Measurements from ENCODE around the gene PRKCB. TPM values are rescaled to one million over a fixed set of nuclear protein-coding genes. Genes with fewer than 3 reads are reported as not detected.

Gene PRKCB
- polyA plus RNA-seq, 2 of the 4 experiments (the other 2 are of a cell fraction) = 0.09 to 0.22 TPM

DNA sequence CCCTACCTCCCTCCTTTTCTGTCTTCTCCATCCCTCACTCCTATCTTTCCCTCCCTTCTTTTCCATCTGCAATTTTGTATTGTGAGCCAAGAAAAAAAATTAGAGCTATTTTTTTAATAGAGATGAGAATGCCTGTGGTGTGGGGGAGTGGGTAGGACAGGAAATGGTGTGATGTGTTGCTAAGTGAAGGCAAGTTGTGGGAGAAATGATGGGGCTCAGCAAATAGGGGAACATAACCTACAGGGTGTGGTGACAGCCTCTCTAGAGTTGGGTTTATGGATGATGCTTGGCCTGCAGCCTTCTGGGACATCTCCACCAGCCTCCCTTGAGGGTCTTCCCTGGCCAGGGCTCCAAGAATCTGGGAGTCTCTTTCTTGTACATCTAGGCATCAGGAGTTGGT lies 257.3 kb downstream of the PRKCB start:
- no peak for TF ChIP-seq CBX2 (IDR thresholded peaks at IDR 0.05; ENCODE audit: borderline replicate concordance, low read depth)
- TF ChIP-seq BHLHE40 (IDR thresholded peaks at IDR 0.05; ENCODE audit: low read depth, low read length) = no peak
- TF ChIP-seq ZFP36 (IDR thresholded peaks at IDR 0.05; ENCODE audit: borderline replicate concordance, partially characterized antibody) = no peak
- no peak for TF ChIP-seq MAFK (IDR thresholded peaks at IDR 0.05; ENCODE audit: partially characterized antibody)
- no peak for TF ChIP-seq MYC (IDR thresholded peaks at IDR 0.05; ENCODE audit: borderline replicate concordance, low read length)
- TF ChIP-seq ZSCAN20 (CRISPR knock-in tag; IDR thresholded peaks at IDR 0.05) = no peak
- no peak for TF ChIP-seq HOXB5 (CRISPR knock-in tag; IDR thresholded peaks at IDR 0.05)
- no peak for TF ChIP-seq JUNB (IDR thresholded peaks at IDR 0.05)
- no peak for TF ChIP-seq MAZ (IDR thresholded peaks at IDR 0.05; ENCODE audit: borderline replicate concordance, low read depth, low read length)
- TF ChIP-seq, protein P1, sequence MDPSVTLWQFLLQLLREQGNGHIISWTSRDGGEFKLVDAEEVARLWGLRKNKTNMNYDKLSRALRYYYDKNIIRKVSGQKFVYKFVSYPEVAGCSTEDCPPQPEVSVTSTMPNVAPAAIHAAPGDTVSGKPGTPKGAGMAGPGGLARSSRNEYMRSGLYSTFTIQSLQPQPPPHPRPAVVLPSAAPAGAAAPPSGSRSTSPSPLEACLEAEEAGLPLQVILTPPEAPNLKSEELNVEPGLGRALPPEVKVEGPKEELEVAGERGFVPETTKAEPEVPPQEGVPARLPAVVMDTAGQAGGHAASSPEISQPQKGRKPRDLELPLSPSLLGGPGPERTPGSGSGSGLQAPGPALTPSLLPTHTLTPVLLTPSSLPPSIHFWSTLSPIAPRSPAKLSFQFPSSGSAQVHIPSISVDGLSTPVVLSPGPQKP (IDR thresholded peaks at IDR 0.05; ENCODE audit: low read depth, low read length) = no peak
- TF ChIP-seq, protein P2, sequence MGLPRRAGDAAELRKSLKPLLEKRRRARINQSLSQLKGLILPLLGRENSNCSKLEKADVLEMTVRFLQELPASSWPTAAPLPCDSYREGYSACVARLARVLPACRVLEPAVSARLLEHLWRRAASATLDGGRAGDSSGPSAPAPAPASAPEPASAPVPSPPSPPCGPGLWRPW (IDR thresholded peaks at IDR 0.05) = no peak
- no peak for TF ChIP-seq SMC3 (IDR thresholded peaks at IDR 0.05)
- TF ChIP-seq, protein P3, sequence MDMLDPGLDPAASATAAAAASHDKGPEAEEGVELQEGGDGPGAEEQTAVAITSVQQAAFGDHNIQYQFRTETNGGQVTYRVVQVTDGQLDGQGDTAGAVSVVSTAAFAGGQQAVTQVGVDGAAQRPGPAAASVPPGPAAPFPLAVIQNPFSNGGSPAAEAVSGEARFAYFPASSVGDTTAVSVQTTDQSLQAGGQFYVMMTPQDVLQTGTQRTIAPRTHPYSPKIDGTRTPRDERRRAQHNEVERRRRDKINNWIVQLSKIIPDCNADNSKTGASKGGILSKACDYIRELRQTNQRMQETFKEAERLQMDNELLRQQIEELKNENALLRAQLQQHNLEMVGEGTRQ (IDR thresholded peaks at IDR 0.05) = no peak
- TF ChIP-seq, protein P4, sequence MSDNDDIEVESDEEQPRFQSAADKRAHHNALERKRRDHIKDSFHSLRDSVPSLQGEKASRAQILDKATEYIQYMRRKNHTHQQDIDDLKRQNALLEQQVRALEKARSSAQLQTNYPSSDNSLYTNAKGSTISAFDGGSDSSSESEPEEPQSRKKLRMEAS (IDR thresholded peaks at IDR 0.05) = no peak
- no peak for TF ChIP-seq CHD2 (IDR thresholded peaks at IDR 0.05; ENCODE audit: low read length, partially characterized antibody)
- no peak for ATAC-seq
- ChIA-PET POLR2A (no interaction called here), CTCF (interaction anchor here (1.3 kb wide), 1 partner anchor 51 kb away, joined by 3 read pairs; no protein-coding TSS in a partner anchor)
- no peak for DNase-seq (ENCODE audit: low read depth in 1 of 2, low spot score in 1 of 2)
- Histone ChIP-seq H3K27ac (no peak overlapping the region), H3K4me2 (no peak overlapping the region), H3K4me3 (no peak overlapping the region), H3K9me3 (0 out of 3 replicates have a peak, but pooled peaks cover 8% of the 10 kb centered on the region), H3K4me1 (no peaks in the 10 kb centered on the region)
- FAIRE-seq = no peak

DNA sequence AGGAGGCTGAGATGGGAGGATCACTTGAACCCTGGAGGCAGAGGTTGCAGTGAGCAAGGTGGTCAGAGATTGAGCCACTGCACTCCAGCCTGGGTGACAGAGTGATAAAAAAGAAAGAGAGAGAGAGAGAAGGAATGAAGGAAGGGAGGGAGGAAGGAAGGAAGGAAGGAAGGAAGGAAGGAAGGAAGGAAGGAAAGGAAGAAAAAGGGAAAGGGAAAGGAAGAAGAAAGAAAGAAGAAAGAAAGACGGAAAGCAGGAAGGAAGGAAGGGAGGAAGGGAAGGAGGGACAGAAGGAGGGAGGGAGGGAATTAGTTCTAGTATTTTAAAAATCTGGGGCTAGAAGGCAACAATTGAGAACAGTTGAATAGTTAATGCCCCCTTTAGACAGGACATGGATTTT lies 258.9 kb downstream of the PRKCB start:
- no peak for DNase-seq (ENCODE audit: low read depth in 1 of 2, low spot score in 1 of 2)
- no peak for ATAC-seq
- H3K27ac ChIP-seq = no peak overlapping the region
- TF ChIP-seq MYC (IDR thresholded peaks at IDR 0.05; ENCODE audit: borderline replicate concordance, low read length) (no peak), FOSL2 (IDR thresholded peaks at IDR 0.05) (no peak), FOSL2 (CRISPR knock-in tag; IDR thresholded peaks at IDR 0.05) (no peak), MAZ (IDR thresholded peaks at IDR 0.05; ENCODE audit: borderline replicate concordance, low read depth, low read length) (no peak), RAD21 (conservative IDR thresholded peaks at IDR 0.05 in 1 of 2, IDR thresholded peaks at IDR 0.05 in 1 of 2) (no peak), JUN (IDR thresholded peaks at IDR 0.05) (no peak), POLR2AphosphoS2 (conservative IDR thresholded peaks at IDR 0.05; ENCODE audit: low read length) (no peak), EP300 (IDR thresholded peaks at IDR 0.05) (no peak), PHF8 (IDR thresholded peaks at IDR 0.05; ENCODE audit: borderline replicate concordance, low read depth) (no peak)
- TF ChIP-seq, protein P4 (IDR thresholded peaks at IDR 0.05) = no peak
- TF ChIP-seq, protein P5, sequence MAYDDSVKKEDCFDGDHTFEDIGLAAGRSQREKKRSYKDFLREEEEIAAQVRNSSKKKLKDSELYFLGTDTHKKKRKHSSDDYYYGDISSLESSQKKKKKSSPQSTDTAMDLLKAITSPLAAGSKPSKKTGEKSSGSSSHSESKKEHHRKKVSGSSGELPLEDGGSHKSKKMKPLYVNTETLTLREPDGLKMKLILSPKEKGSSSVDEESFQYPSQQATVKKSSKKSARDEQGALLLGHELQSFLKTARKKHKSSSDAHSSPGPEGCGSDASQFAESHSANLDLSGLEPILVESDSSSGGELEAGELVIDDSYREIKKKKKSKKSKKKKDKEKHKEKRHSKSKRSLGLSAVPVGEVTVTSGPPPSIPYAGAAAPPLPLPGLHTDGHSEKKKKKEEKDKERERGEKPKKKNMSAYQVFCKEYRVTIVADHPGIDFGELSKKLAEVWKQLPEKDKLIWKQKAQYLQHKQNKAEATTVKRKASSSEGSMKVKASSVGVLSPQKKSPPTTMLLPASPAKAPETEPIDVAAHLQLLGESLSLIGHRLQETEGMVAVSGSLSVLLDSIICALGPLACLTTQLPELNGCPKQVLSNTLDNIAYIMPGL (CRISPR knock-in tag; IDR thresholded peaks at IDR 0.05; ENCODE audit: borderline replicate concordance) = no peak
- FAIRE-seq = no peak
- ChIA-PET CTCF (no interaction called here), POLR2A (no interaction called here)
- no peak overlapping the region for H3K4me3 ChIP-seq
- H3K4me2 ChIP-seq = no peak overlapping the region
- 0 out of 3 replicates have a peak, but pooled peaks cover 8% of the 10 kb centered on the region for H3K9me3 ChIP-seq
- H3K4me1 ChIP-seq = no peaks in the 10 kb centered on the region
- 50% methylated on average over 1 of the region's 1 CpG for WGBS (ENCODE audit: missing lambda C conversion rate)

All from A549 (cell line).